Activated naive CD4-positive, alpha-beta T cell treated with anti-CD3 and anti-CD28 coated beads, Interleukin-2, amount 50 U/mL, for 72 hours (primary cell): ENCODE data around the gene SCARF2. TPM values are rescaled to one million over a fixed set of nuclear protein-coding genes. Genes with fewer than 3 reads are reported as not detected.
"Not testable (repeated sequence)": the region's sequence is repeated elsewhere in the genome, so short reads cannot be mapped to it uniquely, and the experiment has no call there.

ENCODE experiments used
- ATAC-seq, 2 donors: fragments of 150-1000 bp; cut with Tn5 transposase; 2 replicates each; pipeline ENCODE4 v1.10.0; 2021; ENCODE audit warnings: mild to moderate bottlenecking in 2 of 2, moderate library complexity in 2 of 2
- DNase-seq, 2 donors: peaks; one replicate each; pipeline ENCODE4 v3.0.0; 2021 to 2022; ENCODE audit warnings: low spot score in 2 of 2
- H3K27ac Mint-ChIP-seq, 2 donors: one replicate each; pipeline ENCODE4 v1.8.0; 2022; ENCODE audit warnings: mild to moderate bottlenecking in 2 of 2, mixed read lengths in 2 of 2
- H3K36me3 Mint-ChIP-seq, 2 donors: one replicate each; pipeline ENCODE4 v1.8.0; 2022; ENCODE audit warnings: mixed read lengths in 2 of 2
- H3K9me3 Mint-ChIP-seq, 2 donors: one replicate each; pipeline ENCODE4 v1.8.0; 2022; ENCODE audit warnings: mixed read lengths in 2 of 2
- total RNA-seq, 2 donors: library from RNA; stranded (reverse); gene quantifications; one replicate each; pipeline ENCODE4 v1.2.3, GENCODE V29; 2022

Gene SCARF2
- total RNA-seq, 2 donors from 2014 or later = 0.23 to 0.91 TPM

DNA sequence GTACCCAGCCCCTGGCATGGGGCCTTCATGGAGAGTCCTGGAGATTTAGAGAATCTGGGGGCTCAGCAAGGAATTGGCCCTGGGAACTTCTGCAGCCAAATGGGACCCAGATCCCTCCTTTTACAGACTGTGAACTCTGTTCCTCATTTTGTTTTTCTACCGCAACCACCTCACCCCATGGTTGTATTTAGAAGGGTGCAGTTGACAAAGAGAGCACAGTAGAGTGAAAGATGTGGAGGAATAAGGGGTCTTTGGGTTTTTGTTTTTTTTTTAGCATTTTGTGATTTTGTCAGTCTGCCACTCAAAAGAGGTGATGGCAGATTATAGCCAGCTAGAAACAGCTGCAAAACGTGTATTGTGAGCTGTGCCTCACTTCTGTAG lies 41.7 kb downstream of the SCARF2 start:
- Mint-ChIP-seq H3K9me3 (no peaks in the 10 kb centered on the region), H3K36me3 (no peaks in the 10 kb centered on the region), H3K27ac (no peak overlapping the region)
- ATAC-seq (no peak), DNase-seq (no peak)

DNA sequence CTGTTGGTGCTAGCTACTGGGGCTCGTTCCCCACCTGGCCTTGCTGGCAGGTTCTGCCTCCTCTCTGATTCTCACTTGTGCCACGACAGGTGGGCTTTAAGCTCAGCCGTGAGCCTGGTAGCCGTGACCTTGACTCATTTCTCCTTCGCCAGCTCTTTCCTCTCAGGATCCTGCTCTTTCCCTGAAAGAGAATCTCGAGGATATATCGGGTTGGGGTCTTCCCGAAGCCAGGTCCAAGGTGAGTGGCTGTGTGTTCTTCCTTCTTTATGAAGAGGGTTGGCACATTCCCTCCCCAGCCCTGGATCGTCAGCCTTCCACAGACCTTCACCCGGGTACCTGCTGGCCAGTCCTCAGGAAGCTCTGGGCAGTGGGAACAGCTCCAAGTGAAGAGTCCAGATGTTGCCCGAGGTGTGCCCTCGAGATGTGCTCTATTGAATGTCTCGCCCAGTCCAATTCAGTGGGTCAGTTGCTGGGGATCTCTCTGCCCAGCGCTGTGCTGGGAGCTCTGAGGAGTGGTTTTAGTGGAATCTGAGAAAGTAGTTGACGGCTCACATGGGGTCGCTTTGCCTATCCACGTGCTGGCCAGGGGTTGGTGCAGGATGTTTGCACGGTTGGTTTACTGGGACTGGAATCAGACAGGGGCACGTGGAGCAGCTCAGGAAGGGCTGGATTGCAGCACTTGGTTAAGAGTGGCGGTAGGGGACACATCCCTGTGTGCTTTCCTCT lies 42.3 kb downstream of the SCARF2 start:
- peak in 1 of 2 donors; percentile 52 for DNase-seq
- no peaks in the 10 kb centered on the region for H3K36me3 Mint-ChIP-seq
- peak overlapping the region; percentile 78 to 87 for H3K27ac Mint-ChIP-seq
- H3K9me3 Mint-ChIP-seq = no peaks in the 10 kb centered on the region
- ATAC-seq = no peak

DNA sequence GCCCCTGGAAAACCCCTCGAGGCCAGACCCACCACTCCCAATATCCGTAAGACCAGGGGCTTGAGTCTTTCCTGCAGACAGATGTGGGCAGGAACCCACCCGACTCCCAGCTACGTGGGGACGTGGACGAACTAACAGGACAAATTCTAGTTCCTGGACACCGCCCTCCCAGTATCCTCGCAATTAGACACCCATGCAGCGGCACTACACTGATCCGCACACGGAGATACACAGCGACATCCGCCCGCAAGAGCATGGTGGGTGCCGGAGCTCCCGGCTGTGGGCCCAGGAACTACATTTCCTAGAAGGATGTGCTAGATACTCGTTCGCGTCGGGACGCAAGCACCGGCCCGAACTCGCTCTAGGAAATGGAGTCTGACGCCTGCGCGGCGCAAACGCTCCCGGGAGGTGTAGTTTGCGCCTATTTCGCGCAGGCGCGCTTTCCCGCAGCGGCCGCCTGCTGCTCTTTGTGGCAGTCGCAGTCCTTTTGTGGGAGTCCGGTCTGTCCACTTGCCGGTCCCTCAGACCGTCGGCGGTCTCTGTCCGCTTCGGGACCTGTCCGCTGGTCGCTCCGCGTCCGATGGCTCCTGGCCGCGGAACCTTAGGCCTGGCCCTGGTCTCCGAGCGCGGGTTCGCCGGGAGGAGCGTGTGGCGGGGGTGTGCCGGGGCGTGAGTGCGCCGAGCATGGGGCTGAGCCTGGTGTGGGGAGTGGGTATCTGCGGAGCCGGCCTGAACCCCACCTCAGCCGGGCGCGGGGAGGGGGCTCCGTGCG lies 43.7 kb downstream of the SCARF2 start, which contains the start of gene ZNF74:
Gene ZNF74, plus strand, starts transcription at position 447 of the 772 bp plus-strand sequence. CDS start 478 bp downstream, outside the sequence.
- no peaks in the 10 kb centered on the region for H3K9me3 Mint-ChIP-seq
- ATAC-seq (peak; percentile 92 to 95), DNase-seq (peak; percentile 80 to 85)
- H3K27ac Mint-ChIP-seq = peak within 1 kb of the TSS; percentile 78 to 87
- H3K36me3 Mint-ChIP-seq = peaks cover 0 to 4% of the 10 kb centered on the region in 2 donors

DNA sequence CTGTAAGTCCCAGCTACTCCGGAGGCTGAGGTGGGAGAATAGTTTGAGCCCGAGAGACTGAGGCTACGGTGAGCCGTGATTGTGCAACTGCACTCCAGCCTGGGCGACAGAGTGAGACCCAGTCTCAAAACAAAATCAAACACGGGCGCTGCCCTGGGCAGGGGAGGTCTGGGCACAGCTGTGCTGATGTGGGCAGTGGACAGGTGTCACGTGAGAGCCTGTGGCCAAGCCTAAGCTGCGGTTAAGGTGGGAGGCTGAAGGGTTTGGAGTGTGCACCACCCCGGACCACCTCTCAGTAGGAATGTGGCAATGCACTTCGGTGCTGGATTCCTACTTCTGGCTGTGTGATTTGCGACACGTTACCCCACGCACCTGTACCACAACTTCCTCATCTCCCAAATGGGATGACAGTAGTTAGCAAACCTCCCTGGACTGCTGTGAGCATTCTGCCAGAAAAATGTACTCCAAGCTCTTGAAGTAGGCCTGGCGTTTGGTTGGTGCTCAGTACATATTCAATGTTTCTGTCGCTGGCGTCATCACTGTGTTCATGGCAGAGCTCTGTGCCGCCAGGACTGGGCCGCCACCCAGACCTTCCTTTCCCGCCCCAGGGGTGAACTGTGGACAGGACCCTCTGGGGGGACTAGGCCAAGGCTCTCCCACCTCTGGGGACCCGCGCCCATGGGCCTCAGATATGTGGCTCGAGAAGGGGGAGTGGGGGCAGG lies 44.5 kb downstream of the SCARF2 start:
- ATAC-seq (peak in 1 of 2 donors; percentile 1), DNase-seq (peak in 1 of 2 donors; percentile 50)
- Mint-ChIP-seq H3K9me3 (no peaks in the 10 kb centered on the region), H3K36me3 (peaks cover 0 to 4% of the 10 kb centered on the region in 2 donors), H3K27ac (peak overlapping the region in 1 of 2 donors; percentile 87)

DNA sequence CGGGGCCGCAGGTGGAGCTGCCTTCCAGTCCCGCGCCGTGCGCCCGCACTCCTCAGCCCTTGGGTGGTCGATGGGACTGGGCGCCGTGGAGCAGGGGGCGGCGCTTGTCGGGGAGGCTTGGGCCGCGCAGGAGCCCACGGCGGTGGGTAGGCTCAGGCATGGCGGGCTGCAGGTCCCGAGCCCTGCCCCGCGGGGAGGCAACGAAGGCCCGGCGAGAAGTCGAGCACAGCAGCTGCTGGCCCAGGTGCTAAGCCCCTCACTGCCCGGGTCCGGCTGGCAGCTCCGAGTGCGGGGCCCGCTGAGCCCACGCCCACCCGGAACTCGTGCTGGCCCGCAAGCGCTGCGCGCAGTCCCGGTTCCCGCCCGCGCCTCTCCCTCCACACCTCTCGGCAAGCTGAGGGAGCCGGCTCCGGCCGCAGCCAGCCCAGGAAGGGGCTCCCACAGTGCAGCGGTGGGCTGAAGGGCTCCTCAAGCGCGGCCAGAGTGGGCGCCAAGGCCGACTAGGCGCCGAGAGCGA lies 45.2 kb downstream of the SCARF2 start:
- H3K36me3 Mint-ChIP-seq, H3K27ac Mint-ChIP-seq, H3K9me3 Mint-ChIP-seq, ATAC-seq: not testable (repeated sequence)
- peak in 1 of 2 donors; percentile 53 for DNase-seq

DNA sequence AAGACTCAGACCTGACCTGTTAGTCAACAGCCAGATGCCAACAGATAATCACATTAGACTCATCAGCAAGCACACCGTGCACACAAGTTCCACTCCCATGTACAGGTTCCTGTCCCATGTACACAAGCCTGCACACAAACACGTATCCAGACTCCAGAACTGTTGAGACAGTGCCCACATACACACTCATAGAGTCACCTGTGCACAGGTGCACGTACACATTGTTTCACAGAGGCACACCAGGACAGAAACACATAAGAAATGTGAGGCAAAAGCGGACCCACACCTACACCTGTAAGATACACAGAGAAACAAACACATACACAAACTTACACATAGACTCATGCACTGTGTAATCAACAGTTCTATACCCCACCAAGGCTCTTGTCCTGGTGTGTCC lies 46.4 kb downstream of the SCARF2 start:
- peaks cover 0 to 4% of the 10 kb centered on the region in 2 donors for H3K36me3 Mint-ChIP-seq
- no peaks in the 10 kb centered on the region for H3K9me3 Mint-ChIP-seq
- no peak overlapping the region for H3K27ac Mint-ChIP-seq
- ATAC-seq (no peak), DNase-seq (peak in 1 of 2 donors; percentile 7)

DNA sequence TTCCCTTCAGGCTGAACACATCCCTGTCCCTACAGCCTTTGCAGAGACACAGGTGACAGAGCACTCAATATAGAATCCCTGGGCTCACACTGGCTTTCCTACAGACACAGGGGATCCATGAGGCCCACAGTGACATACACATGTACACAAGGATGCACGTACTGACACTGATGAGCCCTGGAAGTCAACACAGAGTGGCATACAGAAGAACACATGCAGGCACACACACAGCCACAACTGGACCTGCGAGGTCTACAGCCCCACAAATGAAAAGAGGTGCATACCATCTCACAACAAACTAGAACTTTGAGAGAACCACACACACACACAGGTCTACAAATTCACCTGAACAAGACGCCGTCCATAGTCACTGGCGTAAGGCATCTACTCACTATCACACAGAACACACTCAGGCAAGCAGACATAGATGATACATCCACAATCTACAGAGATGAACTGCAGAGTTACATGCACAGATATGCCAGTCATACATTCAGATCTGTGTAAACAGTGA lies 47.2 kb downstream of the SCARF2 start:
- ATAC-seq (no peak), DNase-seq (no peak)
- H3K27ac Mint-ChIP-seq = no peak overlapping the region
- H3K36me3 Mint-ChIP-seq = peaks cover 0 to 4% of the 10 kb centered on the region in 2 donors
- H3K9me3 Mint-ChIP-seq = no peaks in the 10 kb centered on the region

DNA sequence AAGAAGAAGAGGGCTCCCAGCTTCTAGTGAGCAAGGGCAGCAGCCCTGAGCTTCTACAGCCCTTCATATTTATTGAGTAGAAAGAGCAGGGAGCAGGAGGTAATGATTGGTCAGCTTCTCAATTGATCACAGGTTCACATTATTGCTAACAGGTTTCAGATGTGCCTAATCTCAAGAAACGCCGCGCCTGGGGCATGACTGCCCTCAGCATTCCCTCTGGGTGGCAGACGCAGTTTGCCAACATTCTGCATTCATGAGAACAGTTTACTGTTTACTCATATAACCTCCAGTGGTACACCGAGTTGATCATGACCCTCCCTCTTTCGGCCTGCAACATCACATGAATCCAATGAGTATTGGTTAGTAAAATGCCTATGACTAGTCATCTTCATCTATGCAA lies 48.3 kb downstream of the SCARF2 start:
- Mint-ChIP-seq H3K36me3 (peaks cover 0 to 4% of the 10 kb centered on the region in 2 donors), H3K9me3 (no peaks in the 10 kb centered on the region), H3K27ac (no peak overlapping the region)
- DNase-seq = no peak
- no peak for ATAC-seq

DNA sequence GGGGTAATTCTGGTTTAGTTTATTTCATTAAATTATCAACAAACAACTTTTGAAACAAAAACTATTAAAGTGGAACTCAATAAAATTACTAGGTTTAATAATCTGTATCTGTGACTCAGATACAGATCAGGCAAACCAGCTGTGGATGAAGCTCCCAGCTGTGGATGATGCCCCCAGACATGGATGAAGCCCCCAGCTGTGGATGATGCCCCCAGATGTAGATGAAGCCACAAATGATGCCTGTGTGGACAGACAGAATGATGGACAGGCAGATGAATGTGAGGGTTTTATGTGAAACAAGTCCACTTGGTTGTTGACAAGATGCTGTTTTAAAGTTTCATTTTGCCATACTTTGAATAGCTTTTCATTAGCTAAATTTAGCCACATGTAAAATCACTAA lies 49.4 kb downstream of the SCARF2 start:
- Mint-ChIP-seq H3K27ac (no peak overlapping the region), H3K36me3 (peaks cover 0 to 4% of the 10 kb centered on the region in 2 donors), H3K9me3 (no peaks in the 10 kb centered on the region)
- no peak for DNase-seq
- ATAC-seq = no peak

DNA sequence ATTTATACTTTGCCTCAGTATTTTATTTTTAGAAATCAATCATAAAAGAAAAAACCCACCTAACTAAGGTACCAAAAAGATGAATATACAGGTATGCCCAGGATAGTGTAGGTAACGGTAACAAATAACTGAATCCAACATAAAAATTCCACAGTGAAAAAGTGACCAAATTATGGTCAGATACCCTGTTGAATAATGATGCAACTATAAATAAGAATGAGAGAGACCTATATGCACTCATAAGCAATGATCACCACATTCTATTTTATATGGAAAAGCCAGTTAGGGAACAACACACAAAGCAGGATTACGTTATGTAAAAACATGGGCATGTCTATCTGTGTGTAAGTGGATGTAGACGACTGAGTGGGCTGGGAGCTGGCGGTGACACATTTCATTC lies 50.7 kb downstream of the SCARF2 start:
- no peaks in the 10 kb centered on the region for H3K9me3 Mint-ChIP-seq
- ATAC-seq (no peak), DNase-seq (no peak)
- no peak overlapping the region for H3K27ac Mint-ChIP-seq
- H3K36me3 Mint-ChIP-seq = peaks cover 0 to 4% of the 10 kb centered on the region in 2 donors

DNA sequence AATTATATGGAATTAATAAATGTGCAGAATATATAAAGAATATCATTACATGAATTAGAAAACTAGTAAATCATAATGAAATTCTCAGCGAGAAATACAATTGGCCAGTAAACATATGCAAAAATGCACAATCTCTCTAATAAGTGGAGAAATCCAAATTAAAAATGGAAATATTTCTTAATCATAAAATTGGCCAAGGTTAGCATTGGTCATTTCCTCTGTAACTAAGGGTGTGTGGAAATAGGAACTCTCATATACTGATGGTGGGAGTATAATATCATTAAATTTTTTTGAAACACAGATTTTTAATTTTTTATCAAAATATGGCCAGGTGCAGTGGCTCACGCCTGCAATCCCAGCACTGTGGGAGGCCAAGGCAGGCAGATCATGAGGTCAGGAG lies 51.3 kb downstream of the SCARF2 start:
- ATAC-seq (no peak), DNase-seq (no peak)
- Mint-ChIP-seq H3K27ac (no peak overlapping the region), H3K9me3 (no peaks in the 10 kb centered on the region), H3K36me3 (peaks cover 0 to 4% of the 10 kb centered on the region in 2 donors)

DNA sequence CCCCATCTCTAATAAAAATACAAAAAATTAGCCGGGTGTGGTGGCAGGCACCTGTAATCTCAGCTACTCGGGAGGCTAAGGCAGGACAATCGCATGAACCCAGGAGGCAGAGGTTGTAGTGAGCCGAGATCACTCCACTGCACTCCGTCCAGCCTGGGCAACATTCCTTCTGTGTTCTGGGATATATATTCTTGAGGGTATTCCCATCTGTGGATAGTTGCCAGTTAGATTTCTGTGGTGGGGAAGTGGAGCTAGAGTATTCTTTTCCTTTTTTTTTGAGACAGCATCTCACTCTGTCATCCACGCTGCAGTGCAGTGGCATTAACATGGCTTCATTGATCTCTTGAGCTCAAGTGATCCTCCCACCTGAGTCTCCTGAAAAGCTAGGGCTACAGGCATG lies 52.8 kb downstream of the SCARF2 start:
- peaks cover 0 to 4% of the 10 kb centered on the region in 2 donors for H3K36me3 Mint-ChIP-seq
- peak in 1 of 2 donors; percentile 3 for DNase-seq
- no peak for ATAC-seq
- H3K27ac Mint-ChIP-seq = no peak overlapping the region
- no peaks in the 10 kb centered on the region for H3K9me3 Mint-ChIP-seq

DNA sequence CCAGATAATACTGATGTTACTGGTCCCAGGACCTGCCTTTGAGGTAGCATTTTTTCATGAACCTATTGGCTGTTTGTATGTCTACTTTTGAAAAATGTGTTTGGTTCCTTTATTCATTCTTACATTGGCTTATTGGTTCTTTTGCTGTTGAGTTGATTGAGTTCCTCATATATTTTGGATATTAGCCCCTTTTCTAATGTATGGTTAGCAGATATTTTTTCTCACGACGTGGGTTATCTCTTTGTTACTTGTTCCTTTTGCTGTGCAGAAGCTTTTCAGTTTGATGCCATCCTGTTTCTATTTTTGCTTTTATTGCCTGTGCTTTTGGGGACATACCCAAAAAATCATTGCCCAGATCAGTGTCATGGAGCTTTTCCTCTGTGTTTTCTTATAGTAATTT lies 53.5 kb downstream of the SCARF2 start:
- ATAC-seq = no peak
- no peak for DNase-seq
- Mint-ChIP-seq H3K27ac (no peak overlapping the region), H3K9me3 (no peaks in the 10 kb centered on the region), H3K36me3 (peaks cover 0 to 4% of the 10 kb centered on the region in 2 donors)

DNA sequence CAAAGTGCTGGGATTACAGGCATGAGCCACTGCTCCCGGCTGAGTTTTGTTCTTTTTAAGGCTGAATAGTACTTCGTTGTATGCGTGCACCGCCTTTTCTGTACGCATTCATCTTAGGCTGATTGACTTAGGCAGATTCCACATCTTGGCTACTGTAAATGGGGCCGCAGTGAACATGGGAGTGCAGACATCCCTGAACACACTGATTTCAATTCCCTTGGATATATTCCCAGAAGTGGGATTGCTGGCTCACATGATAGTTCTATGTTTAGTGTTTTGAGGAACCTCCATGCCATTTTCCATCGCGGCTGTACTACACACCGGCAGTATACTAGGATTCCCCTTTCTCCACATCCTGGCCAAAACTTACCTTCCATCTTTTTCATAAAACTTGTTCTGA lies 54.1 kb downstream of the SCARF2 start:
- no peak for ATAC-seq

DNA sequence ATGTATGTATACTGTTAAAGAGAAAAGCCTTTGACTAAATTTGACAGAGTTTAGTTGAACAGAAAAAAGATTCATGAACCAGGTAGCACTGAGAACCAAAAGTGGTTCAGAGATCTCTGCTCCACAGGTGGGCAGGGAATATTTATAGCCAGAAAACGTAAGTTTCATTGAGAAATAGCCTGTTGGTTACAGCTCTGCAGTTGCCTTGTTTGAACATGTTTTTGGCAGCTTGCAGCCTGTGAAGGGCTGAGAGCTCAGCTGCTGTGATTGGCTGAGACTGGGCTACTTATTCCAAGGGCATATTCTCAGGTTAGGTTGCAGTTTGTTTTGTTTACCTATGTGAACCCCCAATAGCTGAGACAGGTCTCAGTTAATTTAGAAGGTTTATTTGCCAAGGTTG lies 57.1 kb downstream of the SCARF2 start:
- no peaks in the 10 kb centered on the region for H3K9me3 Mint-ChIP-seq
- no peaks in the 10 kb centered on the region for H3K36me3 Mint-ChIP-seq
- H3K27ac Mint-ChIP-seq = no peak overlapping the region
- DNase-seq = no peak
- ATAC-seq = no peak

More for the DNA sequence above, 54.1 kb downstream of the SCARF2 start:
- no peaks in the 10 kb centered on the region for H3K36me3 Mint-ChIP-seq
- DNase-seq = no peak
- no peaks in the 10 kb centered on the region for H3K9me3 Mint-ChIP-seq
- no peak overlapping the region for H3K27ac Mint-ChIP-seq

DNA sequence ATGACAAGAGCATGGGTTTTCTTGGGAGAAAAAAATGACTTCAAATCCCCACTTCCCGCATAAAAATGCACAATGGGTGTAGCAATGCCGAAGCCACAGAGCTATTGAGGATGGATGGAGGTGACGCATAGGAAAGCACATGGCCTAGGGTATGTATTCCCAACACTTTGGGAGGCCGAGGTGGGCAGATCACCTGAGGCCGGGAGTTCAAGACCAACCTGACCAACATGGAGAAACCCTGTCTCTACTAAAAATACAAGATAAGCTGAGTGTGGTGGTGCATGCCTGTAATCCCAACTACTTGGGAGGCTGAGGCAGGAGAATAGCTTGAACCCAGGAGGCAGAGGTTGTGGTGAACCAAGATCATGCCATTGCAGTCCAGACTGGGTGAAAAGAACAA lies 58.9 kb downstream of the SCARF2 start:
- H3K36me3 Mint-ChIP-seq, ATAC-seq, H3K9me3 Mint-ChIP-seq, H3K27ac Mint-ChIP-seq, DNase-seq: not testable (repeated sequence)

DNA sequence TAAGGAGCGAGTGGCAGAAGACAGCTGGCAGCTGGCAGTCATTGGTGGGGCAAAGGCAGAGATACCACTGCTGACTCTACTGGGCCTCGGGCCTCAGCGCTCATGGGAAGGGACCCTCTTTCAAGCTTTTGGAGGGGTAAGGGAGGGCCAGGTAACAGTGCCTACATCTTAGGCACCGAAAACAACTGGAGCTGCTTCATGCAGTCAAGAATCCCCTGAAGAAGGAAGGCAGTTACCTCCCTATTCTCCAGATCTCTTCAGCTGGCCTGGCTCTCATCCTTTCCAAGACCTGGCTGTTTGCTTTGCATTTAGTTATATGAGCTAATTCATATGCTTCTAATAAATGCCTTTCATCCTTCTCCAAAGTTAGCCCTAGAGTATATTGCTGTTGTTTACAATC lies 59.5 kb downstream of the SCARF2 start:
- no peak for DNase-seq
- Mint-ChIP-seq H3K36me3 (no peaks in the 10 kb centered on the region), H3K27ac (no peak overlapping the region)

More for the DNA sequence above, 59.5 kb downstream of the SCARF2 start:
- H3K9me3 Mint-ChIP-seq = no peaks in the 10 kb centered on the region
- ATAC-seq = no peak
